Measurements from ENCODE around the gene CCDC184.
A peak's percentile ranks its signal among the peaks of the same experiment; 100 is the strongest.

The CCDC184 gene

GRCh38 chr12:48164451-48164850 lies 19.0 kb upstream of the CCDC184 start:
- H3K27ac ChIP-seq, result no peak overlapping the region
- DNase-seq (ENCODE audit: low spot score), result no peak
- ChIA-PET POLR2A (ENCODE audit: low non-redundant PET) (no interaction called here), CTCF (interaction anchor here (0.6 to 1.5 kb wide), 3 partner anchors 19 to 214 kb away, joined by 3 to 4 read pairs (median 3); partner anchors contain the start of gene CCDC184)
- TF ChIP-seq CTCF (conservative IDR thresholded peaks at IDR 0.05; ENCODE audit: low read depth), result no peak

DNA sequence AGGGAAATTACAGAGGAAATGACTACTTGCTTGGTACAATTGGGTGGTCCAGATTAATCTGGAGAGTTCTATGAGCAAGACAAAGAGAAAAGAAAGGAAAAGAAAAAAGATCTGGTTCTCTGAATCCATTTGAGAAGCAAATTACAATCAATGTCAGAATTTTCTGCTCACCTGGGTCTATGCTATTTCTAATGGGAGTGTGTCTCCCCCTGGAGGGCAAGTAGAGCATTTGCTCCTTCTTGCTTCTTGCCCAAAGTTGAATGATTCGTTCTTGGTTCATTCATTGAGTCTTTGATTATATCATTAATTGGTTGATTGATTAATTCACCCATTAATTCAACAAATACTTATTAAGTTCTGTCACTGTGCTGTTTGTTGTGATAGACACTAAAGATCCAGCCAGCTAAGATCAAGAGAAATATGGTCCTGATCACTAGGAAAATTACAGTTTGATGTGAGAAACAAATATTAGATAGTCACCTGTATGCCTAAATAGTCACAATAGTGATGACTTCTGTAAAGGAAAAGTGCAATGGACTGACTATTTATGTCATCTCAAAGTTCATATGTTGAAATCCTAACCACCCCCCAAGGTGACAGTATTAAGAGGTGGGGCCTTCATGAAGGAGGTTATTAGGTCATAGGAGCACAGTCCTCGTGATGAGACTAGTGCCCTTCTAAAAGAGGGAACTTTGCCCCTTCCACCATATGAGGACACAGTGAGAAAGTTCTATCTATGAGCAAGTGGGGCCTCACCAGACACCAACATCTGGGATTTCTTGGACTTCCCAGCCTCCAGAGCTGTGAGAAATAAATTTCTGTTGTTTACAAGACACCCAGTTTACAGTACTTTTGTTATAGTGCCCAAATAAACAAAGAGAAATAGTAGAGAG lies 18.1 kb upstream of the CCDC184 start:
- peak; percentile 64 for DNase-seq (ENCODE audit: low spot score)
- ChIA-PET CTCF (interaction anchor here (0.6 to 1.2 kb wide), 5 partner anchors 25 to 215 kb away, joined by 3 to 4 read pairs (median 3); no protein-coding TSS in a partner anchor), POLR2A (ENCODE audit: low non-redundant PET) (no interaction called here)
- TF ChIP-seq CTCF (conservative IDR thresholded peaks at IDR 0.05; ENCODE audit: low read depth), result peak; percentile 90
- H3K27ac ChIP-seq, result no peak overlapping the region

GRCh38 chr12:48169011-48169410 lies 14.4 kb upstream of the CCDC184 start:
- TF ChIP-seq CTCF (conservative IDR thresholded peaks at IDR 0.05; ENCODE audit: low read depth), result no peak
- no peak for DNase-seq (ENCODE audit: low spot score)
- H3K27ac ChIP-seq, result no peak overlapping the region
- POLR2A ChIA-PET (ENCODE audit: low non-redundant PET), result no interaction called here
- CTCF ChIA-PET, result no interaction called here

GRCh38 chr12:48175613-48176416 lies 7.6 kb upstream of the CCDC184 start:
- POLR2A ChIA-PET (ENCODE audit: low non-redundant PET), result no interaction called here
- no peak for TF ChIP-seq CTCF (conservative IDR thresholded peaks at IDR 0.05; ENCODE audit: low read depth)
- no peak for DNase-seq (ENCODE audit: low spot score)

DNA sequence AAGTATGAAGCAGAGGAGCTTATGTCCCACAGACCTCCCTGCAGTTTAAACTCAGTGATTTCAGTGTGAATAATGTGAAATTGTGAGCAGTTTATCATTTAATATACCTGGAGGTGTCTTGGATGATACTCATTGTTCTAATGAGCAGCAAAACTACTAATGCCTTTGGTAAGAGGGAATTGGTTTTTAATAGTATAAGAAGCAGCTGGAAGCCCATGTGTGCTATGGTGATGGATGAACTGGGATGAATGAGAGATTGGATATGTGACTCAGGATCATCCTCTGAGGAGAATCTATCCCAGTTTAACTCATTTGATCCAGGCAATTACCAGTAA lies 7.1 kb upstream of the CCDC184 start:
- no peak overlapping the region for H3K27ac ChIP-seq
- POLR2A ChIA-PET (ENCODE audit: low non-redundant PET), result no interaction called here
- DNase-seq (ENCODE audit: low spot score), result no peak
- no peak for TF ChIP-seq CTCF (conservative IDR thresholded peaks at IDR 0.05; ENCODE audit: low read depth)
- CTCF ChIA-PET, result interaction anchor here (0.6 to 1.5 kb wide), 2 partner anchors 13 to 213 kb away, joined by 3 to 4 read pairs; partner anchors contain the start of gene TMEM106C

More at GRCh38 chr12:48175613-48176416, 7.6 kb upstream of the CCDC184 start:
- H3K27ac ChIP-seq, result no peak overlapping the region
- CTCF ChIA-PET, result interaction anchor here (0.6 kb wide), 1 partner anchor 212 kb away, joined by 3 read pairs; the partner anchor contains the start of gene TMEM106C

DNA sequence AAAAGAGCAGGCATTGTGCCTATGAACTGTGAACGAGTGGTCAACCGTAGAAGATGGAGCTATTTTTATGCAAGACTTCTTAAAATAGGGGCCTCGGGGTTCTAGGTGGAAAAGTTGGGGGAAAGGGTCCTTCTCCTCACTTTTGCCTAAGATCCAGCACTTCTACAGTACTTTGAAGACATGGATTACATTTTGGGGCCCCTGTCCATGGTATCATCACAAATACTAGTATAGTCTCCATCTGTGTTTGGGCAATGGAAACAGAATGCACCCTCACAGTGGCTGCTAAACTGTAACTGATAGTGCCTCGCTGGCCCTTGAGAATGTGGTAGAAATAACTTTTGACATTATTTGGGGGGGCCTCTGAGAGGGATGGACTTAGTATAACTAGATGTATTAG lies 5.5 kb upstream of the CCDC184 start:
- CTCF ChIA-PET, result interaction anchor here (1.5 kb wide), 1 partner anchor 11 kb away, joined by 4 read pairs; no protein-coding TSS in a partner anchor
- no peak for DNase-seq (ENCODE audit: low spot score)
- no peak overlapping the region for H3K27ac ChIP-seq
- no peak for TF ChIP-seq CTCF (conservative IDR thresholded peaks at IDR 0.05; ENCODE audit: low read depth)
- POLR2A ChIA-PET (ENCODE audit: low non-redundant PET), result no interaction called here

Data from RWPE1 (cell line).